Natural killer cell treated with Interleukin-12 subunit alpha and Interleukin-12 subunit beta and Interleukin-15 and Interleukin-18, amount 100 ng/mL, for 72 hours (primary cell): ENCODE results near the gene NFIA. TPM values are rescaled to one million over a fixed set of nuclear protein-coding genes. Genes with fewer than 3 reads are reported as not detected.

Experiments
- ATAC-seq, 2 donors: fragments of 150-1000 bp; cut with Tn5 transposase in 1 of 2; sonication (Bioruptor Pico), chemical (Tn5 transposase) in 1 of 2; 2 replicates each; pipeline ENCODE4 v1.10.0; 2021
- DNase-seq: peaks from one replicate; pipeline ENCODE4 v3.0.0; 2022; ENCODE audit warnings: low spot score
- H3K27ac Mint-ChIP-seq, 2 donors: 1 replicate in 1 of 2; 2 replicates in 1 of 2; pipeline ENCODE4 v1.8.0; 2022; ENCODE audit warnings: mixed read lengths in 2 of 2, mild to moderate bottlenecking in 1 of 2, moderate library complexity in 1 of 2
- H3K27me3 Mint-ChIP-seq, 2 donors: 1 replicate in 1 of 2; 2 replicates in 1 of 2; pipeline ENCODE4 v1.8.0; 2022; ENCODE audit warnings: mixed read lengths in 2 of 2
- H3K36me3 Mint-ChIP-seq: one replicate; pipeline ENCODE4 v1.8.0; 2022; ENCODE audit warnings: mixed read lengths
- H3K4me1 Mint-ChIP-seq, 2 donors: 1 replicate in 1 of 2; 2 replicates in 1 of 2; pipeline ENCODE4 v1.8.0; 2022; ENCODE audit warnings: low read depth in 2 of 2, mixed read lengths in 2 of 2, mild to moderate bottlenecking in 1 of 2
- H3K4me3 Mint-ChIP-seq: one replicate; pipeline ENCODE4 v1.8.0; 2022; ENCODE audit warnings: mixed read lengths
- H3K9me3 Mint-ChIP-seq: 2 replicates; pipeline ENCODE4 v1.8.0; 2022; ENCODE audit warnings: mixed read lengths
- total RNA-seq, 2 donors: library from RNA; stranded (reverse); gene quantifications; one replicate each; pipeline ENCODE4 v1.2.3, GENCODE V29; 2022

The NFIA gene
- total RNA-seq, 2 donors from 2014 or later = 0.14 to 7.3 TPM

GRCh38 chr1:61240878-61241277 lies 158.5 kb downstream of the NFIA start:
- Mint-ChIP-seq H3K4me3 (no peak overlapping the region), H3K27ac (no peak overlapping the region), H3K27me3 (peaks cover 0 to 15% of the 10 kb centered on the region in 2 donors), H3K36me3 (no peaks in the 10 kb centered on the region), H3K9me3 (no peaks in the 10 kb centered on the region), H3K4me1 (peaks cover 0 to 2% of the 10 kb centered on the region in 2 donors)
- DNase-seq = no peak
- no peak for ATAC-seq

DNA sequence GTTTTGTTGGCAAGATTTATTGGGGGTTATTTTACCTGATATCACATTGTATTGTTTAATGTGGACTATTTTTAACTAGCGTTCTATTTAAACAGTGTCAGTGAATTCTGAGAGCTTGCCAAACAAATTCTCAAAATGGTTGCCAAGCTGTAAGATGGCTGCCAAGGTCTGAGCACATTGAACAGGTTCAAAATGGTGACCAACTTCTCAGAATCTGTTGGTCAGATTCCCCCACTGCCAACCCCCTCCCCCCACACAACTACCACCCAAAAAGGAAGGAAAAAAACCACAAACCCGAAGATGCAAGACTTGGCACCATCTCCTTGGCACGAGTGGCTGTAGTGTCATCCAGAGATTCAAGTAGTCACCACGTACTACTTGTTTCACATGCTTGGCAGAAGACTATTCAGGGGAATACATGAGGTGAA lies 159.1 kb downstream of the NFIA start:
- ATAC-seq = no peak
- Mint-ChIP-seq H3K4me1 (peaks cover 0 to 2% of the 10 kb centered on the region in 2 donors), H3K27ac (no peak overlapping the region), H3K9me3 (no peaks in the 10 kb centered on the region), H3K4me3 (no peak overlapping the region), H3K27me3 (peaks cover 0 to 14% of the 10 kb centered on the region in 2 donors), H3K36me3 (no peaks in the 10 kb centered on the region)
- DNase-seq = no peak

GRCh38 chr1:61241973-61242381 lies 159.6 kb downstream of the NFIA start:
- no peak for DNase-seq
- no peaks in the 10 kb centered on the region for H3K36me3 Mint-ChIP-seq
- no peaks in the 10 kb centered on the region for H3K9me3 Mint-ChIP-seq
- no peak for ATAC-seq
- peaks cover 0 to 12% of the 10 kb centered on the region in 2 donors for H3K27me3 Mint-ChIP-seq
- no peak overlapping the region for H3K4me3 Mint-ChIP-seq
- peaks cover 0 to 2% of the 10 kb centered on the region in 2 donors for H3K4me1 Mint-ChIP-seq
- H3K27ac Mint-ChIP-seq = no peak overlapping the region

DNA sequence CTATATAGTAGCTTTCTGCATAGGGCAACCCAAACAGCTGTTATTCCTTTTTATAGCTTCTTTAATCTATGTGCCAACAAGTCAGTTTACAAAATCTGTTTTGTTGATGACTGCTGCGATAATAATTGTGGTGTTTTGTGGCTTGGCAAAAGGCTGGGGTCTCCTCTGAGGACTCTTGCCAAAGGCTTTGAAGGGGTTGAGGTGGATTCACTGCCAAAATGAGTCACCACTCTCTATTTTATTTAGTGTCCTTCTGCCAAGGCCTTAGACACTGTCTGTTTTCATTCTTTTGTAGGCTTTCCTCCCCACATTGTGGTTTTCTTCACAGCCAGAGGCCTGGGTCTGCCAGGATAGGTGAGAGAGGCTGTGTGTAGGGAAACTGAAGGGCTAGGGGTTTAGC lies 161.8 kb downstream of the NFIA start:
- H3K36me3 Mint-ChIP-seq = no peaks in the 10 kb centered on the region
- no peak overlapping the region for H3K27ac Mint-ChIP-seq
- H3K27me3 Mint-ChIP-seq = peaks cover 0 to 10% of the 10 kb centered on the region in 2 donors
- no peak overlapping the region for H3K4me3 Mint-ChIP-seq
- H3K4me1 Mint-ChIP-seq = peaks cover 0 to 2% of the 10 kb centered on the region in 2 donors
- H3K9me3 Mint-ChIP-seq = no peaks in the 10 kb centered on the region
- ATAC-seq (peak in 1 of 2 donors; percentile 60), DNase-seq (no peak)

- ATAC-seq = no peak
- Mint-ChIP-seq H3K4me1 (peaks cover 0 to 2% of the 10 kb centered on the region in 2 donors), H3K36me3 (no peaks in the 10 kb centered on the region), H3K9me3 (no peaks in the 10 kb centered on the region), H3K27ac (no peak overlapping the region), H3K4me3 (no peak overlapping the region), H3K27me3 (peaks cover 2 to 11% of the 10 kb centered on the region in 2 donors)
- DNase-seq = no peak
These were observed 163.5 kb downstream of the NFIA start for GRCh38 chr1:61245696-61246400.

DNA sequence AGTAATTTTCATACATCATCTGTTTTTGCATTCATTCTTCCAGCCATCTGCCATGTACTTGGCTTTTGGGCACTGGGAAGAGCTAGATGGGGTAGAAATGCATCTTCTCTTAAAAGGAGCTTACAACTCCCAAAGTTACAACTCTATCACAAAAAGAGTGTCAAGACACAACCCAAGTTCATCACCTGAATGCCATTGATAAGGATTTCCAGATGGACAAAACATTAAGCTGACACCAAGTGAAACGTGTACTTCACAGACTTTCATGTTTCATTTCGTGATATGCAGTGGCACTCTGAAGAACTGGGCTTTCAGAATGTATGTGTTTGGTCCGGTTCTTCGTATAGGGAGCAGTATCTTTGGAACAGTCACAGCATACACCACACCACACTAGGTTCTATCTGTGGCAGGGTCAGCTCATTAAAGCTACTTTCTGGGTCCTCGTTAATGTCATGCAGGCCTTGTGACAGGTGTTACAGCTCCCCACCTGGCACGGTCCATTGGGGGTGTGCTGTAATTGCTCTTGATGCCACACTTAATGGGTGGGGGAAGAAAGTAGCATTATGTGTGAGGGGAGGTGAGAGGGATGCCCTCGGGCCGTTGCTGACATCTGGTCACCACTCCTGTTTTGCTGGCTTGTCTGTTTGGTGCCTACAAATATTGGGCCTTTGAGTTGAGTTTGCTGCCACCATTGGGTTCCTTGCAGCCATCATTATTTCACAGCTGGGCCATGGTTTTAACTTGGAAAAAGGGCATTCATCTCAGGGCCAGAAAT lies 164.9 kb downstream of the NFIA start:
- no peaks in the 10 kb centered on the region for H3K36me3 Mint-ChIP-seq
- ATAC-seq (peak in 1 of 2 donors; percentile 65), DNase-seq (no peak)
- no peak overlapping the region for H3K27ac Mint-ChIP-seq
- no peaks in the 10 kb centered on the region for H3K9me3 Mint-ChIP-seq
- peaks cover 0 to 2% of the 10 kb centered on the region in 2 donors for H3K4me1 Mint-ChIP-seq
- H3K27me3 Mint-ChIP-seq = peaks cover 6 to 7% of the 10 kb centered on the region in 2 donors
- H3K4me3 Mint-ChIP-seq = no peak overlapping the region

DNA sequence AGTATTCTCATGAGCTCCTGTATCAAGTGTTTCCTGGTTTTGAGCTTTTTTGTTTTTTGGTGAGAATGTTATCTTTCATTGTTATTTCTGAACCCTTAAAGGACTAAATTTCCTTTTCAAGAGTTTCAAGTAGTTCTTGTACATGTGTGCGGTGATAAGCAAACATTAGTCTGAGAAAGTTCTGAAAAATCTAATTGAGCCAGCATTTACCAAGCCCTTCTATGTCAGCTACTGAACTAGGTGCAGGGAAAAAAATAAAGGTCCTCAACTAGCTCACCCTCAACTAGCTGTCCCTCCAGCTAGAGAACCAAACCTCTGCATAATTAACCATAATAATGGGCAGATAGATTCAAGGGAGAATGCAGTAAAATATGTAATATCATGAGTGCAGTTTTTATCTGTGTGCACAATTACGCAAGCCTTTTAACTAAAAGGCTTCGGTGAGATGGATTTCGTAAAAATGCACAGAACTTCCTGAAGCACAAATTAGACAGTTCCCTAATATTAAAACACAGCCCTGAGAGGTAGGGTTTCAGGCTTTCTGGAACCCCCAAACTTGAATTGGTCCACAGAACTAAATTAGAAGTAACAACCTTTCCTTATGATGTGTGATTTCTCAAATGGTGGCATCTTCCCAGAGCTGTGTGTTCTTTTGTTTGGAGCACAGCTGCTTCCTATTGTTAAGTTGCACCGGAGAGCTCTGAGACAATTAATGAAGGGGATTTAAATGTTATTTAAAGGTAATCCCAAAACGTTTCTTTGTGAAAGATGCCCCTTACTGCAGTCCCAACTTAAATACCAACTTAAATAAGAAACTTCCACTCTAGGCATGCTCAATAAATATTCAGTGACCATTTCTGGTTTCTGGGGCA lies 165.8 kb downstream of the NFIA start:
- Mint-ChIP-seq H3K9me3 (no peaks in the 10 kb centered on the region), H3K36me3 (no peaks in the 10 kb centered on the region), H3K27me3 (peaks cover 6 to 12% of the 10 kb centered on the region in 2 donors), H3K4me1 (peaks cover 2% of the 10 kb centered on the region in 2 donors), H3K27ac (no peak overlapping the region), H3K4me3 (no peak overlapping the region)
- ATAC-seq (no peak), DNase-seq (no peak)

DNA sequence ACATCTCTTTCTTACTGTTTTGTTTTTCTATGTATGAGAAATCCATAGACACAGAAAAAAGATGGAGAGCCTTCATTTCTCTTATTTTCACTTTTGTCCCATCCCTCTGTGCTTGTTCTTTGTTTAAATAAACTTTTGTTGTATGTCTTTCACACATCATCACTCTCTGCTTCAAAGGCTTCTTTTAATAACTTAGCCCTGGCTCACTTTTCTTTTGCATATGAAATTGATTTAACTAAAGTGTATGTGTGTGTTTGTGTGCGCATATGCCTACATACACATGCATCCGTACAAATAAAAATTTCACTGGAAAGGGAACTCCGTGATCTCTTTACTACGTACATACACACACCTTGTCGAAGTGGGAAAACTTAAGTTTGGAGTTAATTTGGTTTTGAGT lies 168.6 kb downstream of the NFIA start:
- ATAC-seq (no peak), DNase-seq (no peak)
- no peaks in the 10 kb centered on the region for H3K36me3 Mint-ChIP-seq
- no peaks in the 10 kb centered on the region for H3K9me3 Mint-ChIP-seq
- H3K27me3 Mint-ChIP-seq = peaks cover 6 to 20% of the 10 kb centered on the region in 2 donors
- H3K27ac Mint-ChIP-seq = no peak overlapping the region
- H3K4me1 Mint-ChIP-seq = peaks cover 23 to 27% of the 10 kb centered on the region in 2 donors
- H3K4me3 Mint-ChIP-seq = no peak overlapping the region

DNA sequence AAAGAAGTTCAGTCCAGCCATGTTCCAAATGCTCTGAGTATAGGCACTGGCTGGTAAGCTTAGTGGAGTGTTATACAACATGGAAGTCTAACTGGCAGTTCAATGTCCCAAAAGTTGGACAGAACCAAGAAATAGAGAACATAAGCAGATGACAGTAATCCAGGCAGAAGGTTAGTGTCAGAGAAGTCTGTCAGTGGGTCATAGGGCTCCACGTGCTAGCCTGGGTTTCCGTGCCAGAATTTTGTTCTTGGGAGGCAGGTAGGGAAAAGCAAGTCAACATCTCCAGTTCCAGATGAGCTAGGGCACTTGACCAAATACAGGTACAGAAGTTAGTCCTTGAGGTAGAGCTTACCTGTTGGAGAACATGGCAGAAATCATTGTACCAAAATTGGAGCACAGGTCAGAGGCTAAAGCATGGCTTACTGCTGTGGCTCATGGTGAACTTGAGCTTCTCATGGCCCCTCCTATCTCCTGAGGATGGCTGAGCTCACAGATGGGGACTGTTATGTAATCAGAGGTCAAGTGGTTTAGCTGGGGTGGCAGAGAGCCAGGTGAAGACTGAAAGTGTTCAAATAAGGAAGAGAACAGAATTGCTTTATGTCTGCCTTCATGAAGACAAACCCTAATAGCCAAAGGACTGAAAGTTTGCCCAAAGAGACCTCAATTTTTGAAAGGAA lies 170.8 kb downstream of the NFIA start:
- peaks cover 13 to 20% of the 10 kb centered on the region in 2 donors for H3K27me3 Mint-ChIP-seq
- H3K27ac Mint-ChIP-seq = no peak overlapping the region
- no peaks in the 10 kb centered on the region for H3K9me3 Mint-ChIP-seq
- H3K4me1 Mint-ChIP-seq = peaks cover 23 to 27% of the 10 kb centered on the region in 2 donors
- H3K4me3 Mint-ChIP-seq = no peak overlapping the region
- ATAC-seq = peak in 1 of 2 donors; percentile 65
- no peak for DNase-seq
- H3K36me3 Mint-ChIP-seq = no peaks in the 10 kb centered on the region

GRCh38 chr1:61253912-61254633 lies 171.7 kb downstream of the NFIA start:
- Mint-ChIP-seq H3K9me3 (no peaks in the 10 kb centered on the region), H3K4me3 (peak overlapping the region; percentile 73), H3K27me3 (peaks cover 13 to 23% of the 10 kb centered on the region in 2 donors), H3K36me3 (no peaks in the 10 kb centered on the region), H3K27ac (no peak overlapping the region), H3K4me1 (peaks cover 23 to 27% of the 10 kb centered on the region in 2 donors)
- no peak for DNase-seq
- no peak for ATAC-seq

DNA sequence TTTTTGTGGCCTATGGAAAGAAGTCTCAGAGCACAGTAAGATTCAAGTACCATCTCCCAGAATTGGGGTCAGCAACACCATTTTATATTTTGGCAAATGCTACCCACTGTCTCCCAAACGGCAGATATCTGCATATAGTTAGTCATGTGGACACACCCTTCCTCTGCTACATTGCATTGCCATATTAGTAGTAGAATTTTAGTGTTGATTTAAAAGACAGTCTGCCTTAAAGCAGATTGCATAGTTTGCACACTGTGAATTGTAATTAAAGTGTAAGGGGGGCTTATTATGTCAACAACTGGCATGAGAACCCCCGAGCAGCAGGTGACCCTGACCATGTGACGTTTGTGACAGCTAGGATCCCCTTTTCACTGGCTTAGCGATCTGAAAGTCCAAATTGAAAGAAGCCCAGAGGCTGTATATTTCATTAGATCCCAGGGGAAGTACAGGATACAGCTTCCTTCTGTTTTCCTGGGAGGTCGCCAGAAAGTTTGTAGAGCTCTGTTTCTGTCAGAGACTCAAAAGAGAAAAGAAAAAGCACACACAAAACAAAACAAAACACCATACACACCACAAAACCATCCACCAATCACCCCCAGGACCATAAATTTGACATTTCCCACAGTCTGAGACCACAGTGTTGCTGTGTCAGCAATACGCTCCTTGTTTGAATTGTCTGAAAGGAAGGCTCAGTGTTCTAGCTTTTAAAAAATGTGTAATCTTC lies 172.4 kb downstream of the NFIA start:
- peak; percentile 60 to 81 for ATAC-seq
- Mint-ChIP-seq H3K4me1 (peaks cover 23 to 27% of the 10 kb centered on the region in 2 donors), H3K27me3 (peaks cover 13 to 25% of the 10 kb centered on the region in 2 donors), H3K9me3 (no peaks in the 10 kb centered on the region), H3K27ac (peak overlapping the region in 1 of 2 donors; percentile 21), H3K4me3 (peak overlapping the region; percentile 73), H3K36me3 (no peaks in the 10 kb centered on the region)
- no peak for DNase-seq

GRCh38 chr1:61255358-61255703 lies 173.0 kb downstream of the NFIA start:
- DNase-seq = no peak
- Mint-ChIP-seq H3K27me3 (peaks cover 13 to 25% of the 10 kb centered on the region in 2 donors), H3K4me1 (peaks cover 23 to 27% of the 10 kb centered on the region in 2 donors), H3K27ac (peak overlapping the region in 1 of 2 donors; percentile 21), H3K9me3 (no peaks in the 10 kb centered on the region), H3K4me3 (peak overlapping the region; percentile 73), H3K36me3 (no peaks in the 10 kb centered on the region)
- ATAC-seq = peak in 1 of 2 donors; percentile 52
